Measurements from ENCODE around the gene ACSF3.

Gene ACSF3

GRCh38 chr16:89118361-89119165, 24.9 kb downstream of the ACSF3 start:
- in situ Hi-C loops (cut with MboI; ENCODE audit: low pct_unique_long_range_greater_than_20kb, low sequenced_read_pairs) = no loop called here
- DNase-seq = no peak

- peak; percentile 72 for DNase-seq
- in situ Hi-C loops (cut with MboI; ENCODE audit: low pct_unique_long_range_greater_than_20kb, low sequenced_read_pairs) = no loop called here
Observed at GRCh38 chr16:89119166-89119621, 25.5 kb downstream of the ACSF3 start.

- DNase-seq = no peak
- in situ Hi-C loops (cut with MboI; ENCODE audit: low pct_unique_long_range_greater_than_20kb, low sequenced_read_pairs) = no loop called here
Observed at GRCh38 chr16:89119661-89120141, 26.0 kb downstream of the ACSF3 start.

- no peak for DNase-seq
- in situ Hi-C loops (cut with MboI; ENCODE audit: low pct_unique_long_range_greater_than_20kb, low sequenced_read_pairs) = no loop called here
Observed at GRCh38 chr16:89120281-89120680, 26.6 kb downstream of the ACSF3 start.

GRCh38 chr16:89120921-89121351, 27.3 kb downstream of the ACSF3 start:
- in situ Hi-C loops (cut with MboI; ENCODE audit: low pct_unique_long_range_greater_than_20kb, low sequenced_read_pairs) = no loop called here
- DNase-seq = no peak

GRCh38 chr16:89121691-89122321, 28.2 kb downstream of the ACSF3 start:
- in situ Hi-C loops (cut with MboI; ENCODE audit: low pct_unique_long_range_greater_than_20kb, low sequenced_read_pairs) = no loop called here

GRCh38 chr16:89122322-89122851, 28.7 kb downstream of the ACSF3 start:
- in situ Hi-C loops (cut with MboI; ENCODE audit: low pct_unique_long_range_greater_than_20kb, low sequenced_read_pairs) = no loop called here
- no peak for DNase-seq

More at GRCh38 chr16:89121691-89122321, 28.2 kb downstream of the ACSF3 start:
- DNase-seq = no peak

- no peak for DNase-seq
- in situ Hi-C loops (cut with MboI; ENCODE audit: low pct_unique_long_range_greater_than_20kb, low sequenced_read_pairs) = no loop called here
Observed at GRCh38 chr16:89123001-89123830, 29.6 kb downstream of the ACSF3 start.

- in situ Hi-C loops (cut with MboI; ENCODE audit: low pct_unique_long_range_greater_than_20kb, low sequenced_read_pairs) = no loop called here
- no peak for DNase-seq
Observed at GRCh38 chr16:89123831-89124100, 30.1 kb downstream of the ACSF3 start.

GRCh38 chr16:89129378-89129777, 35.7 kb downstream of the ACSF3 start:
- in situ Hi-C loops (cut with MboI; ENCODE audit: low pct_unique_long_range_greater_than_20kb, low sequenced_read_pairs) = no loop called here
- no peak for DNase-seq

- DNase-seq = no peak
- in situ Hi-C loops (cut with MboI; ENCODE audit: low pct_unique_long_range_greater_than_20kb, low sequenced_read_pairs) = no loop called here
Observed at GRCh38 chr16:89130448-89130847, 36.8 kb downstream of the ACSF3 start.

- no peak for DNase-seq
- in situ Hi-C loops (cut with MboI; ENCODE audit: low pct_unique_long_range_greater_than_20kb, low sequenced_read_pairs) = no loop called here
Observed at GRCh38 chr16:89131783-89132182, 38.1 kb downstream of the ACSF3 start.

- DNase-seq = no peak
- in situ Hi-C loops (cut with MboI; ENCODE audit: low pct_unique_long_range_greater_than_20kb, low sequenced_read_pairs) = no loop called here
Observed at GRCh38 chr16:89132194-89133005, 38.7 kb downstream of the ACSF3 start.

- no peak for DNase-seq
- in situ Hi-C loops (cut with MboI; ENCODE audit: low pct_unique_long_range_greater_than_20kb, low sequenced_read_pairs) = no loop called here
Observed at GRCh38 chr16:89133457-89134127, 39.9 kb downstream of the ACSF3 start.

GRCh38 chr16:89134269-89134668, 40.6 kb downstream of the ACSF3 start:
- in situ Hi-C loops (cut with MboI; ENCODE audit: low pct_unique_long_range_greater_than_20kb, low sequenced_read_pairs) = no loop called here

GRCh38 chr16:89135166-89135565, 41.5 kb downstream of the ACSF3 start:
- DNase-seq = no peak
- in situ Hi-C loops (cut with MboI; ENCODE audit: low pct_unique_long_range_greater_than_20kb, low sequenced_read_pairs) = no loop called here

More at GRCh38 chr16:89134269-89134668, 40.6 kb downstream of the ACSF3 start:
- no peak for DNase-seq

- in situ Hi-C loops (cut with MboI; ENCODE audit: low pct_unique_long_range_greater_than_20kb, low sequenced_read_pairs) = no loop called here
- DNase-seq = no peak
Observed at GRCh38 chr16:89135971-89136765, 42.5 kb downstream of the ACSF3 start.
